GM12873 (cell line): ENCODE data around the gene FUBP3.

ENCODE experiments used
- CTCF ChIP-seq: IDR thresholded peaks from 2 replicates; pipeline ENCODE4 v1.5.1; 2012; ENCODE audit warnings: low read depth, mild to moderate bottlenecking, moderate library complexity, low read length, control low read depth; ENCODE audit not compliant: insufficient read depth; ENCODE audit errors: missing control alignments

Gene FUBP3

GRCh38 chr9:130660683-130661450 is 81.5 kb downstream of the FUBP3 start:
- TF ChIP-seq CTCF = no peak

- no peak for TF ChIP-seq CTCF
These were observed 82.2 kb downstream of the FUBP3 start for GRCh38 chr9:130661451-130662098.

- no peak for TF ChIP-seq CTCF
These were observed 83.0 kb downstream of the FUBP3 start for GRCh38 chr9:130662099-130662969.

- no peak for TF ChIP-seq CTCF
These were observed 83.5 kb downstream of the FUBP3 start for GRCh38 chr9:130662970-130663257.

GRCh38 chr9:130663258-130663976 is 84.0 kb downstream of the FUBP3 start:
- no peak for TF ChIP-seq CTCF

GRCh38 chr9:130663977-130664250 is 84.5 kb downstream of the FUBP3 start:
- TF ChIP-seq CTCF = no peak
